ENCODE results near the gene TXLNA.
"Not testable (repeated sequence)": the region's sequence is repeated elsewhere in the genome, so short reads cannot be mapped to it uniquely, and the experiment has no call there.

The TXLNA gene

DNA sequence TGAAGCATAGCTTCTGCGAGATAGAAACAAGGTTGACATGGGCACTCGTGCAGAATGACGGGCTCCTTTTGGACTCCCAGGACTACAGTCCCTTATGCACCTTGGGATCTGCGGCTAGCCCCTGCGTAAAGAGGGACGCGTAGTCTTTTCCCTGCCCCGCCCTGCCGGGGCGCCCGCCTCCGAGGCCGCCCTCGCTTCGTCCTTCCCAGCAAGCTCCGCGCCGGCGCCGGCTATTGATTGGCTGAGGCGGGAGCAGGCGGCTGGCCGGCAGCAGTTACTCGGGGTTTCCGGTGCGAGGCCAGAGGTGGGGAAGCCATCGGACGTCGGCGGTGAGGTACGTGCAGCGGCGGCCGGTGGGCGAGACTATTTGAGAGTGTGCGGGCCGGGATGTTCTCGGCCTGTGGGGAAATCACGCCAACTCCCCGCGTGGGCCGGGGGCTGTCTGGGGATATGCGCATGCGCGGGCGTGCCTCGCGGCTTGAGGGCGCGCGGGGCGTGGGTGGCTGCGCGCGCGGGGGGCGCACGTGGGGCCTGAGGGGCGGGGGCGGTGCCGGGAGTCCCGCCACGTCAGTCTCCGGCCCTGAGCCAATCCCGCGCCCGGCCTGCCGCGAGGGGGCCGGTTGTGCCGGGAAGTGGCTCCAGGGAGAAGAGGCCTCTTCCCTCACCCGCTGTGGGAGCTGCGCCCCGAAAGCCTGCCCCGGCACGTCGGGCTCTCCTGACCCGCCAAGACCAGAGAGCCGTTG lies at the start of gene TXLNA:
TXLNA (plus strand) TSS at position 233 of the 743 bp plus-strand sequence. CDS start 671 bp downstream, outside the sequence.
- H3K4me3 ChIP-seq (replicated peaks in 1 of 2; ENCODE audit: low read depth in 2 of 2, low read length in 2 of 2): peak within 1 kb of the TSS; percentile 67 to 76
- peak; percentile 93 to 96 for DNase-seq (ENCODE audit: low read depth in 2 of 2)
- TF ChIP-seq, protein P1, sequence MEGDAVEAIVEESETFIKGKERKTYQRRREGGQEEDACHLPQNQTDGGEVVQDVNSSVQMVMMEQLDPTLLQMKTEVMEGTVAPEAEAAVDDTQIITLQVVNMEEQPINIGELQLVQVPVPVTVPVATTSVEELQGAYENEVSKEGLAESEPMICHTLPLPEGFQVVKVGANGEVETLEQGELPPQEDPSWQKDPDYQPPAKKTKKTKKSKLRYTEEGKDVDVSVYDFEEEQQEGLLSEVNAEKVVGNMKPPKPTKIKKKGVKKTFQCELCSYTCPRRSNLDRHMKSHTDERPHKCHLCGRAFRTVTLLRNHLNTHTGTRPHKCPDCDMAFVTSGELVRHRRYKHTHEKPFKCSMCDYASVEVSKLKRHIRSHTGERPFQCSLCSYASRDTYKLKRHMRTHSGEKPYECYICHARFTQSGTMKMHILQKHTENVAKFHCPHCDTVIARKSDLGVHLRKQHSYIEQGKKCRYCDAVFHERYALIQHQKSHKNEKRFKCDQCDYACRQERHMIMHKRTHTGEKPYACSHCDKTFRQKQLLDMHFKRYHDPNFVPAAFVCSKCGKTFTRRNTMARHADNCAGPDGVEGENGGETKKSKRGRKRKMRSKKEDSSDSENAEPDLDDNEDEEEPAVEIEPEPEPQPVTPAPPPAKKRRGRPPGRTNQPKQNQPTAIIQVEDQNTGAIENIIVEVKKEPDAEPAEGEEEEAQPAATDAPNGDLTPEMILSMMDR (IDR thresholded peaks at IDR 0.05; ENCODE audit: low read depth, low read length): no peak

DNA sequence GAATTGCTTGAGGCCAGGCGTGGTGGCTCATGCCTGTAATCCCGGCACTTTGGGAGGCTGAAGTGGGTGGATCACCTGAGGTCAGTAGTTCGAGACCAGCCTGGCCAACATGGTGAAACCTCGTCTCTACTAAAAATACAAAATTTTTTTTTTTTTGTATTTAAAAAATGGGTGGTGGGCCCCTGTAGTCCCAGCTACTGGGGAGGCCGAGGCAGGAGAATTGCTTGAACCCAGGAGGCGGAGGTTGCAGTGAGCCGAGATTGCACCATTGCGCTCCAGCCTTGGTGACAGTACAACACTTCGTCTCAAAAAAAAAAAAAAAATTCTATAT lies 45.6 kb upstream of the TXLNA start:
- not testable (repeated sequence) for DNase-seq (ENCODE audit: low read depth in 2 of 2); H3K4me3 ChIP-seq (replicated peaks in 1 of 2; ENCODE audit: low read depth in 2 of 2, low read length in 2 of 2)

DNA sequence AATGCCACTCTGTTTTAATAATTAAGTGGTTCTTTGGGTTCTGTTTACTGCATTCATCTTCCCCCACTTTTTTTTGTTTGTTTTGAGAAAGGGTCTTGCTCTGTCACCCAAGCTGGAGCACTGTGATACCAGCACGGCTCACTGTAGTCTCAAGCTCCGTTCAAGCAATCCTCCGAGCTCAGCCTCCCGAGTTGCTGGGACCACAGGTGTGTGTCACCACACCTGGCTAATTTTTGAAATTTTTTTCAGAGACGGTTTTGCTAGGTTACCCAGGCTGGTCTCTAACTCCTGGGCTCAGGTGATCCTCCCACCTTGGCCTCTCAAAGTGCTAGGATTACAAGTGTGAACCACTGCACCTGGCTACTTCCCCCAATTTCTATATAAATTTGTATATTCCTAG lies 42.4 kb upstream of the TXLNA start:
- no peak for DNase-seq (ENCODE audit: low read depth in 2 of 2)
- TF ChIP-seq, protein P1 (IDR thresholded peaks at IDR 0.05; ENCODE audit: low read depth, low read length): no peak
- no peak overlapping the region for H3K4me3 ChIP-seq (replicated peaks in 1 of 2; ENCODE audit: low read depth in 2 of 2, low read length in 2 of 2)

DNA sequence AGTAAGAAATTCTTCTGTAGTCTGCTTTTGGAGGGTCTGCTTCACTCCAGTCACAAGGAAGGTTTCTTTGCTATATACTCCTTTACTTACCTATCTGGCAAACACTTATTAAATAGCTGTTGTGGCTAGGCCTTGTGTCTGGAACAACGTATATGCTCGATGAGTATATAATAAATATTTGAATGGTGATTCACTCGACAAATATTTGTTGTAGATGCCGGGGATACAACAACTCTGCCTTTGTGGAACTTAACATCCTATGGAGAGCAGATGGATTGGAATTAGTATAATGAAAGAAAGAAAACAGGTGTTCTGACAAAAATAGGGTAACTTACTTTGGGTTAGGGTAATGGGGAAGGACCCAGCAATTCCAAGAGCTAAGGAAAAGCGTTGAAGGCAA lies 40.5 kb upstream of the TXLNA start:
- TF ChIP-seq, protein P1 (IDR thresholded peaks at IDR 0.05; ENCODE audit: low read depth, low read length): no peak
- peak in 1 of 2 donors; percentile 57 for DNase-seq (ENCODE audit: low read depth in 2 of 2)
- no peak overlapping the region for H3K4me3 ChIP-seq (replicated peaks in 1 of 2; ENCODE audit: low read depth in 2 of 2, low read length in 2 of 2)

DNA sequence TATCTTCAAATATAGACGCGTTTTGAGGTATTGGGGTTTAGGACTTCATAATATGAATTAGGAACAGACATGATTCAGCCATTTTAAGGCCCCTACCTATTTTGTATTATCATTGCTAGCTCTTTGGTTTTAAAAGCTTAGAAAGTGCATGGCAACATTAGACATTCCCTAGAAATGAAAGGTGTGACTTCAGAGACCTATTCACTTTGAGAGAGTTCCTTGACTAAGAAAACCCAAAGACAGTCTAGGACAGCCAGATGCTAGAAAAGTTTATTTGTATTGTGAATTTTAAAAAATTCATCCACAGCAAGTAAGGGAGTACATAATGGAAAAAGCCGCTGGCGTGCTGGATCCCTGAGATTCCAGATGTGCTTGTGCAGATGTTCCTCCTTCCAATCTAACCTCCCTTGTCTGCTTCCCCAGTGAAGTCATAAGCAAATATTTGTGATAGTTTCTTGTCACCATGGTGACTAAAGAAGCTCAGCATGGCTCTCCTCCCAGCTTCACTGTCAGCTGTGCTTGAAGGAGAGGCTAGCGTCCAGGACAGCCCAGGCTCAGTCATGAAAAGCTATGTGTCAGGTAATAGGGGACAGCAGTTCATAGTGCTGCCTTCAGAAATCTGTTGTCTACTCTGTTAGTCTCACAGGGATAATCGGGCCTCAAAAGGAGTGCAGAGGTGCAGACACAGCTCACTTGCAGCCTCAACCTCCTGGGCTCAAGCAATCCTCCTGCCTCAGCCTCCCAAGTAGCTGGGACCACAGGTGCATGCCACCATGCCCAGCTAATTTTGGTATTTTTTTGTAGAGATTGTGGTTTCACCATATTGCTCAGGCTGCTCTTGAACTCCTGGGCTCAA lies 36.8 kb upstream of the TXLNA start:
- H3K4me3 ChIP-seq (replicated peaks in 1 of 2; ENCODE audit: low read depth in 2 of 2, low read length in 2 of 2): no peak overlapping the region
- TF ChIP-seq, protein P1 (IDR thresholded peaks at IDR 0.05; ENCODE audit: low read depth, low read length): no peak
- peak; percentile 85 to 92 for DNase-seq (ENCODE audit: low read depth in 2 of 2)

DNA sequence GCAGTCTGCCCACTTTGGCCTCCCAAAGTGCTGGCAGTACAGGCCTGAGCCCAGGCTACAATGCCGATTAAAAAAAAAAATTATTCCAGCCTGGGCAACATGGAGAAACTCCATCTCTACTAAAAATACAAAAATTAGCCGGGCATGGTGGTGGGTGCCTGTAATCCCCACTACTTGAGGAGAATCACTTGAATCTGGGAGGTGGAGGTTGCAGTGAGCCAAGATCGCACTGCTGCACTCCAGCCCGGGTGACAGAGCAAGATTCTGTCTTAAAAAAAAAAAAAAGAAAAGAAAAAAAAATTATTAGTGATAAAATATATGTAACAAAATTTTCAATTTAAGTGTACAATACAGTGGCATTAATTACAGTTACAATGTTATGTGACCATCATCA lies 36.2 kb upstream of the TXLNA start:
- not testable (repeated sequence) for DNase-seq (ENCODE audit: low read depth in 2 of 2); H3K4me3 ChIP-seq (replicated peaks in 1 of 2; ENCODE audit: low read depth in 2 of 2, low read length in 2 of 2)

DNA sequence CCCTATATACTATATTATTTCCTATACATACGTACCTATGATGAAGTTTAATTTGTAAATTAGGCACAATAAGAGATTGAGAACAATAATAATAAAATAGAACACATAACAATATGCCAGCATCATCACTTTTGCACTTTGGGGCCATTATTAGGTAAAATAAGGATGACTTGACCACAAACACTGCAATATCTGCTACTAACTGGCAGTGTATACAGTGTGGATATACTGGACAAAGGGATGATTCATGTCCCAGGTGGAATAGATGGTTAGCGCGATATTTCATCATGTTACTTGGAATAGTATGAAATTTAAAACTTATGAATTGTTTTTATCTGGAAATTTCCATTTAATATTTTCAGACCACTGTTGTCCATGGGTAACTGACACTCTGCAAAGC lies 35.4 kb upstream of the TXLNA start:
- peak in 1 of 2 donors; percentile 57 for DNase-seq (ENCODE audit: low read depth in 2 of 2)
- H3K4me3 ChIP-seq (replicated peaks in 1 of 2; ENCODE audit: low read depth in 2 of 2, low read length in 2 of 2): no peak overlapping the region
- TF ChIP-seq, protein P1 (IDR thresholded peaks at IDR 0.05; ENCODE audit: low read depth, low read length): no peak

DNA sequence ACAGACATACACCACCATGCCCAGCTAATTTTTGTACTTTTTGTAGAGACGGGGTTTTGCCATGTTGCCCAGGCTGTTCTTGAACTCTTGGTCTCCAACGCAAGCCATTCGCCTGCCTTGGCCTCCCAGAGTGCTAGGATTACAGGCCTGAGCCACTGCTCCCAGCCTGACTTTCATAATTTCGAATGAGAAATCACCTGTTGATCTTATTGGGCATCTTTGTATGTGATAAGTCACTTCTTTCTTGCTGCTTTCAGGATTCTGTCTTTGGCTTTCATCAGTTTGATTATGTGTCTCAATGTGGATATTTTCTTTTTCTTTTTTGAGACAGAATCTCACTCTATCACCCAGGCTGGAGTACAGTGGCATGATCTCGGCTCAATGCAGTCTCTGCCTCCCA lies 31.7 kb upstream of the TXLNA start:
- not testable (repeated sequence) for H3K4me3 ChIP-seq (replicated peaks in 1 of 2; ENCODE audit: low read depth in 2 of 2, low read length in 2 of 2); DNase-seq (ENCODE audit: low read depth in 2 of 2)

All from cardiac fibroblast (primary cell).